Neural cell (in vitro differentiated cells): Measurements from ENCODE around the gene PRIM1.
"Not testable (repeated sequence)": the region's sequence is repeated elsewhere in the genome, so short reads cannot be mapped to it uniquely, and the experiment has no call there.

Experiments
- EP300 ChIP-seq: fragments of 450-650 bp; conservative IDR thresholded peaks from 2 replicates; pipeline ENCODE4 v1.6.1; 2014; ENCODE audit warnings: antibody characterized with exemption, mild to moderate bottlenecking, moderate library complexity; ENCODE audit not compliant: poor library complexity, severe bottlenecking
- EZH2 ChIP-seq: fragments of 200-600, 300-800 bp; shearing (Covaris generic), sonication (generic); IDR thresholded peaks from 2 replicates; pipeline ENCODE4 v1.6.1; 2014; ENCODE audit warnings: antibody characterized with exemption, low read length, borderline replicate concordance, mild to moderate bottlenecking; ENCODE audit not compliant: insufficient read depth, poor library complexity, severe bottlenecking
- POLR2AphosphoS5 ChIP-seq: IDR thresholded peaks from 2 replicates; pipeline ENCODE4 v1.6.1; 2012
- RAD21 ChIP-seq: fragments of 450-650 bp; conservative IDR thresholded peaks from 2 replicates; pipeline ENCODE4 v1.6.1; 2014; ENCODE audit warnings: antibody characterized with exemption, mild to moderate bottlenecking, moderate library complexity
- REST ChIP-seq: IDR thresholded peaks from 2 replicates; pipeline ENCODE4 v1.6.1; 2012; ENCODE audit warnings: borderline replicate concordance
- TF ChIP-seq, protein P1 (sequence below): fragments of 450-650 bp; IDR thresholded peaks from 2 replicates; pipeline ENCODE4 v1.5.1; 2014; ENCODE audit warnings: antibody characterized with exemption, mild to moderate bottlenecking, moderate library complexity; ENCODE audit not compliant: poor library complexity, severe bottlenecking

GRCh38 chr12:56793124-56793523 lies 41.0 kb upstream of the PRIM1 start:
- TF ChIP-seq, protein P1, sequence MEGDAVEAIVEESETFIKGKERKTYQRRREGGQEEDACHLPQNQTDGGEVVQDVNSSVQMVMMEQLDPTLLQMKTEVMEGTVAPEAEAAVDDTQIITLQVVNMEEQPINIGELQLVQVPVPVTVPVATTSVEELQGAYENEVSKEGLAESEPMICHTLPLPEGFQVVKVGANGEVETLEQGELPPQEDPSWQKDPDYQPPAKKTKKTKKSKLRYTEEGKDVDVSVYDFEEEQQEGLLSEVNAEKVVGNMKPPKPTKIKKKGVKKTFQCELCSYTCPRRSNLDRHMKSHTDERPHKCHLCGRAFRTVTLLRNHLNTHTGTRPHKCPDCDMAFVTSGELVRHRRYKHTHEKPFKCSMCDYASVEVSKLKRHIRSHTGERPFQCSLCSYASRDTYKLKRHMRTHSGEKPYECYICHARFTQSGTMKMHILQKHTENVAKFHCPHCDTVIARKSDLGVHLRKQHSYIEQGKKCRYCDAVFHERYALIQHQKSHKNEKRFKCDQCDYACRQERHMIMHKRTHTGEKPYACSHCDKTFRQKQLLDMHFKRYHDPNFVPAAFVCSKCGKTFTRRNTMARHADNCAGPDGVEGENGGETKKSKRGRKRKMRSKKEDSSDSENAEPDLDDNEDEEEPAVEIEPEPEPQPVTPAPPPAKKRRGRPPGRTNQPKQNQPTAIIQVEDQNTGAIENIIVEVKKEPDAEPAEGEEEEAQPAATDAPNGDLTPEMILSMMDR = not testable (repeated sequence)
- not testable (repeated sequence) for TF ChIP-seq EZH2, POLR2AphosphoS5, EP300, REST, RAD21
